SK-N-MC (cell line): ENCODE measurements around the gene INS.
"Not testable (repeated sequence)": the region's sequence is repeated elsewhere in the genome, so short reads cannot be mapped to it uniquely, and the experiment has no call there.

Experiments
- DNase-seq: peaks from one replicate; pipeline ENCODE4 v3.0.0-alpha.2; 2011; ENCODE audit warnings: low read depth, low spot score
- H3K27ac ChIP-seq: fragments of 200-600 bp; sonication (generic); 2 replicates; pipeline ENCODE4 v1.5.1; 2016; ENCODE audit warnings: mixed run types
- H3K36me3 ChIP-seq: fragments of 200-600 bp; sonication (generic); 2 replicates; pipeline ENCODE4 v1.6.1; 2017; ENCODE audit warnings: antibody characterized with exemption, low read length, mixed read lengths; ENCODE audit not compliant: insufficient read depth
- H3K4me3 ChIP-seq: fragments of 200-600 bp; sonication (generic); 2 replicates; pipeline ENCODE4 v1.5.1; 2016
- H3K9ac ChIP-seq: fragments of 200-600 bp; sonication (generic); 2 replicates; pipeline ENCODE4 v1.8.0; 2017; ENCODE audit warnings: mixed run types, mixed read lengths; ENCODE audit not compliant: insufficient read length
- H3K9me3 ChIP-seq: fragments of 200-600 bp; sonication (generic); 2 replicates; pipeline ENCODE4 v1.6.1; 2017; ENCODE audit warnings: low read depth, mild to moderate bottlenecking, antibody characterized with exemption, low read length, moderate library complexity, mixed read lengths
- EZH2 ChIP-seq: fragments of 200-600 bp; sonication (generic); IDR thresholded peaks from one replicate; pipeline ENCODE4 v1.6.1; 2017; ENCODE audit warnings: antibody characterized with exemption
- FOXP2 ChIP-seq: optimal IDR thresholded peaks from 2 replicates; pipeline ENCODE3; 2011; ENCODE audit warnings: mild to moderate bottlenecking, moderate library complexity; ENCODE audit not compliant: insufficient read depth; ENCODE audit errors: extremely low read length, control extremely low read depth
- POLR2AphosphoS5 ChIP-seq: IDR thresholded peaks from 2 replicates; pipeline ENCODE4 v1.6.1; 2012; ENCODE audit warnings: mild to moderate bottlenecking, low read depth, low read length, borderline replicate concordance

Gene INS

GRCh38 chr11:2179516-2179915 lies 18.5 kb upstream of the INS start:
- Histone ChIP-seq H3K36me3 (no peaks in the 10 kb centered on the region), H3K9ac (no peak overlapping the region), H3K27ac (no peak overlapping the region), H3K4me3 (no peak overlapping the region), H3K9me3 (no peaks in the 10 kb centered on the region)
- DNase-seq = no peak
- no peak for TF ChIP-seq POLR2AphosphoS5
- TF ChIP-seq FOXP2 = no peak
- no peak for TF ChIP-seq EZH2

GRCh38 chr11:2178906-2179494 lies 18.0 kb upstream of the INS start:
- DNase-seq = no peak
- no peak overlapping the region for H3K27ac ChIP-seq
- TF ChIP-seq EZH2 (no peak), FOXP2 (no peak), POLR2AphosphoS5 (no peak)
- H3K9ac ChIP-seq = no peak overlapping the region
- H3K4me3 ChIP-seq = no peak overlapping the region
- H3K9me3 ChIP-seq = no peaks in the 10 kb centered on the region
- no peaks in the 10 kb centered on the region for H3K36me3 ChIP-seq

GRCh38 chr11:2178055-2178773 lies 17.2 kb upstream of the INS start:
- not testable (repeated sequence) for H3K4me3 ChIP-seq, H3K27ac ChIP-seq, DNase-seq, H3K9ac ChIP-seq, H3K36me3 ChIP-seq, H3K9me3 ChIP-seq

GRCh38 chr11:2177076-2177475 lies 16.1 kb upstream of the INS start:
- TF ChIP-seq EZH2 = no peak
- no peak for TF ChIP-seq FOXP2
- no peak for TF ChIP-seq POLR2AphosphoS5
- Histone ChIP-seq H3K4me3 (no peak overlapping the region), H3K9me3 (no peaks in the 10 kb centered on the region), H3K27ac (no peak overlapping the region), H3K9ac (no peak overlapping the region), H3K36me3 (no peaks in the 10 kb centered on the region)
- DNase-seq = no peak

- TF ChIP-seq FOXP2 = no peak
- TF ChIP-seq EZH2 = no peak
- no peak for TF ChIP-seq POLR2AphosphoS5
These were observed 15.4 kb upstream of the INS start for GRCh38 chr11:2176389-2176900.

GRCh38 chr11:2175659-2176058 lies 14.7 kb upstream of the INS start:
- Histone ChIP-seq H3K9me3 (no peaks in the 10 kb centered on the region), H3K4me3 (no peak overlapping the region), H3K9ac (no peak overlapping the region), H3K36me3 (no peaks in the 10 kb centered on the region), H3K27ac (no peak overlapping the region)
- TF ChIP-seq POLR2AphosphoS5 = no peak
- no peak for TF ChIP-seq EZH2
- TF ChIP-seq FOXP2 = no peak
- no peak for DNase-seq

More at GRCh38 chr11:2176389-2176900, 15.4 kb upstream of the INS start:
- Histone ChIP-seq H3K36me3 (no peaks in the 10 kb centered on the region), H3K4me3 (no peak overlapping the region), H3K27ac (no peak overlapping the region), H3K9ac (no peak overlapping the region), H3K9me3 (no peaks in the 10 kb centered on the region)
- DNase-seq = no peak

- no peak for DNase-seq
- Histone ChIP-seq H3K27ac (no peak overlapping the region), H3K4me3 (no peak overlapping the region), H3K9me3 (no peaks in the 10 kb centered on the region), H3K36me3 (no peaks in the 10 kb centered on the region), H3K9ac (no peak overlapping the region)
- TF ChIP-seq FOXP2 = no peak
- TF ChIP-seq POLR2AphosphoS5 = no peak
- no peak for TF ChIP-seq EZH2
These were observed 13.4 kb upstream of the INS start for GRCh38 chr11:2174361-2174760.

- no peak for TF ChIP-seq POLR2AphosphoS5
- TF ChIP-seq FOXP2 = no peak
- no peak for TF ChIP-seq EZH2
- no peak overlapping the region for H3K27ac ChIP-seq
These were observed 12.8 kb upstream of the INS start for GRCh38 chr11:2173761-2174160.

GRCh38 chr11:2173150-2173693 lies 12.2 kb upstream of the INS start:
- Histone ChIP-seq H3K4me3 (no peak overlapping the region), H3K36me3 (no peaks in the 10 kb centered on the region), H3K27ac (no peak overlapping the region), H3K9me3 (no peaks in the 10 kb centered on the region), H3K9ac (no peak overlapping the region)
- TF ChIP-seq FOXP2 = no peak
- TF ChIP-seq POLR2AphosphoS5 = no peak
- no peak for TF ChIP-seq EZH2
- DNase-seq = no peak

More at GRCh38 chr11:2173761-2174160, 12.8 kb upstream of the INS start:
- no peak for DNase-seq
- Histone ChIP-seq H3K36me3 (no peaks in the 10 kb centered on the region), H3K9ac (no peak overlapping the region), H3K9me3 (no peaks in the 10 kb centered on the region), H3K4me3 (no peak overlapping the region)

- DNase-seq = no peak
- Histone ChIP-seq H3K9me3 (no peaks in the 10 kb centered on the region), H3K4me3 (no peak overlapping the region), H3K27ac (no peak overlapping the region), H3K36me3 (no peaks in the 10 kb centered on the region), H3K9ac (no peak overlapping the region)
- no peak for TF ChIP-seq FOXP2
- TF ChIP-seq POLR2AphosphoS5 = no peak
- no peak for TF ChIP-seq EZH2
These were observed 11.7 kb upstream of the INS start for GRCh38 chr11:2172676-2173075.
